Pancreas (tissue), 10 donors: Measurements from ENCODE around the gene STARD8. TPM values are rescaled to one million over a fixed set of nuclear protein-coding genes. Genes with fewer than 3 reads are reported as not detected.

Experiments
- ATAC-seq, 4 donors: fragments of 200-7000 bp; cut with Tn5 transposase; one replicate each; pipeline versions ENCODE4 v1.8.0 to v1.9.1; 2020; ENCODE audit warnings: mild to moderate bottlenecking in 4 of 4, moderate library complexity in 4 of 4
- DNase-seq, 6 donors: peaks; one replicate each; pipeline ENCODE4 v3.0.0-alpha.2; 2020
- FAIRE-seq: peaks from 2 replicates; lab custom pipeline; 2012; peaks lifted over from hg19 to GRCh38; lab: Jason Lieb, UNC
- H3K27ac ChIP-seq, 4 donors: fragments of 200-600 bp; sonication (generic); 1 replicate in 3 of 4; 2 replicates in 1 of 4; pipeline versions ENCODE4 v1.5.0 to v1.8.0; 2020
- H3K27me3 ChIP-seq, 4 donors: fragments of 200-600 bp; one replicate each; pipeline ENCODE4 v1.8.0; 2021
- H3K36me3 ChIP-seq, 3 donors: fragments of 200-600 bp; sonication (generic) in 1 of 3; one replicate each; pipeline versions ENCODE4 v1.5.0 to v1.8.0; 2020 to 2021
- H3K4me1 ChIP-seq, 3 donors: fragments of 200-600 bp; one replicate each; pipeline ENCODE4 v1.8.0; 2021
- H3K4me3 ChIP-seq, 4 donors: fragments of 200-600 bp; sonication (generic) in 2 of 4; one replicate each; pipeline versions ENCODE4 v1.5.0 to v1.8.0; 2020 to 2021
- H3K9me3 ChIP-seq, 4 donors: fragments of 200-600 bp; one replicate each; pipeline ENCODE4 v1.8.0; 2021
- CTCF ChIP-seq, 4 donors: fragments of 200-600 bp; sonication (generic) in 3 of 4; IDR thresholded peaks; one replicate each; pipeline versions ENCODE4 v1.5.0 to v1.8.0; 2021; ENCODE audit warnings: antibody characterized with exemption in 4 of 4
- WGBS, 2 donors: extraction: QIAGEN DNeasy Blood & Tissue Kit; methylation state at CpG; one replicate each; pipeline ENCODE4 v1.1.7; 2013; 5-methylcytosine and 5-hydroxymethylcytosine counted together
- intact Hi-C, 3 donors: fragments of 100-400 bp; cut with DNase I; formaldehyde crosslinking; loops; one replicate each; pipeline versions ENCODE4 v1.11.1 to v1.14.2; 2022
- polyA plus RNA-seq, 2 donors: library from polyadenylated mRNA; stranded (reverse); fragments of 200-250 nt; gene quantifications; one replicate each; pipeline ENCODE4 v1.2.3, GENCODE V29; 2013
- total RNA-seq, 6 donors: library from RNA; stranded (reverse); fragmentation: NEBNext Ultra II Directional in 4 of 6; extraction: Animal tissue kit (Norgen Biotek cat#: 25700) in 4 of 6; gene quantifications; one replicate each; pipeline versions ENCODE4 v1.2.1 to v1.2.4, GENCODE V29; 2021 to 2023
- donor health status: healthy with polysubstance abuse.
- donor health status: DM: no; HTN: no; CAD: no; lungs with moderate emphysema.
- donor health status: DM: no; HTN: no; CAD: no.
- donor health status: control.
- donor health status: control.
- donor health status: Bipolar disorder and iron deficiency.
- donor health status: DM: yes; HTN: yes; CAD: no.
- donor health status: DM: no; HTN: no; CAD: no.
- donor health status: DM: no; HTN: no; CAD: no.
- donor health status: DM: yes; HTN: yes; CAD: no.

STARD8 gene
- total and polyA plus RNA-seq, 8 donors: 2.3 to 3.7 (median 2.9) TPM

DNA sequence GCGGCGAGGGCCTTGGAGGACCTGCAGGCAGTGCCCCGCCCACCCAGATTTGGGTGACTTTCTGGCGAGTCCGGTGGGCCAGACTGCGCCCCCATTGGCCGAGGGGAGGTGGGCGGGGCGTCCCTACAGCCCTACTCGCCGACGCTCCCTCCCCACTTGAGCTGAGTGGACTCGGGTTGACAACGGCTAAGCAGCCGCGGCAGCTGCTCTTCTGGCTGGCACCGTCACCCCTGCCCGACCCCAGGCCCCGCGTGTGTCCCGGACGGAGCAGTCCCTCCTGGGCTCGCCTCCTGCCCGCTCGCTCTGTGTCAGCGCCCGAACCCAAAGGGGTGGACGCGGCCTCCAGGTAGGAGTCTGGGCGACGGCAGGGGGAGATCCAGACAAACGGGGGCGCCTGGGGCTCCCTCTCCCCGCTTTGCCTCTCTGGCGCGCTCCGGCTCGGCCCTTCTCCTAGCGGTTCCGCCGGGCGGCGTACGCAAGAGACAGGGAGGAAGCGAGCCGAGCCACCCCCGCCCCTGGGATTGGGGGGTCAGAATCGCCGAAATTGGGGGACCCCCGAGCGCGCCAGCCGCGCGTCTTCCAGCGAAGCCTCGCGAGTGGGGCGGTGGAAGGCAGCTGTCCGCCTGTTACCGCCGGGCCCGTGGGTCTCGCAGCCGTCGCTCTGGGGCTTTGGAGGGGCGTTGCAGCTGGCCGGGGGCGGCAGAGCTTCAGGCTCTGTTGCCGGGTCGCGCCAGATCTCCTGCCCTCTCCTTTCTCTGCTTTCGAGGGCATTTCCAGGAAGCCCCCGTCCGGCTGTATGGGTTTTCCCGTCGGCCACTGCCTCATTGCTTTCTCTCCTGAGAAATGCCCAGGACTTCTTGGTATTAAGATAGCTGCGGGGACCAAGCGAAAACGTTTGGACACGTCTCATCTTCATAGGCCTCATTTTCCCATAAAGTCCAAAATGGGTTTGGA, 46.3 kb downstream of the STARD8 start:
- intact Hi-C loops: no loop called here
- H3K9me3 ChIP-seq: no peaks in the 10 kb centered on the region
- peak overlapping the region; percentile 35 to 57 (median 54) for H3K4me3 ChIP-seq
- no peak for TF ChIP-seq CTCF (IDR thresholded peaks at IDR 0.05)
- FAIRE-seq (no peak), ATAC-seq (peak; percentile 74 to 88 (median 86)), DNase-seq (peak; percentile 68 to 83 (median 77))
- WGBS, 2 donors: 2 to 29% methylated on average over 77 to 81 of the region's 81 CpGs
- H3K36me3 ChIP-seq: no peaks in the 10 kb centered on the region
- H3K27me3 ChIP-seq: no peaks in the 10 kb centered on the region
- peak overlapping the region in 3 of 4 donors; percentile 39 to 73 (median 60) for H3K27ac ChIP-seq
- H3K4me1 ChIP-seq: peaks cover 0 to 1% (median 0%) of the 10 kb centered on the region in 3 donors

- Histone ChIP-seq H3K9me3 (no peaks in the 10 kb centered on the region), H3K27ac (peak overlapping the region in 3 of 4 donors; percentile 2 to 73 (median 60)), H3K36me3 (no peaks in the 10 kb centered on the region), H3K4me1 (peaks cover 0 to 5% (median 0%) of the 10 kb centered on the region in 3 donors), H3K27me3 (no peaks in the 10 kb centered on the region), H3K4me3 (peak overlapping the region; percentile 35 to 57 (median 54))
- peak; percentile 18 to 25 (median 21) for ATAC-seq
- TF ChIP-seq CTCF (IDR thresholded peaks at IDR 0.05): no peak
- 40 to 42% methylated on average over 17 of the region's 17 CpGs for WGBS, 2 donors
- intact Hi-C loops: no loop called here
- FAIRE-seq: no peak
- DNase-seq: no peak
Measured at GRCh38 chrX:68694435-68695205, 47.2 kb downstream of the STARD8 start.

- Histone ChIP-seq H3K36me3 (no peaks in the 10 kb centered on the region), H3K27me3 (no peaks in the 10 kb centered on the region), H3K4me1 (peaks cover 0 to 5% (median 0%) of the 10 kb centered on the region in 3 donors), H3K27ac (peak overlapping the region in 2 of 4 donors; percentile 2 to 73), H3K4me3 (peak overlapping the region in 2 of 4 donors; percentile 57), H3K9me3 (no peaks in the 10 kb centered on the region)
- intact Hi-C loops: no loop called here
- no peak for TF ChIP-seq CTCF (IDR thresholded peaks at IDR 0.05)
- 26 to 39% methylated on average over 5 of the region's 5 CpGs for WGBS, 2 donors
- DNase-seq (no peak), ATAC-seq (no peak), FAIRE-seq (no peak)
Measured at GRCh38 chrX:68695206-68695845, 47.9 kb downstream of the STARD8 start.

- ATAC-seq (no peak), FAIRE-seq (no peak), DNase-seq (no peak)
- no peak overlapping the region for H3K4me3 ChIP-seq
- no peak overlapping the region for H3K27ac ChIP-seq
- intact Hi-C loops: no loop called here
- H3K36me3 ChIP-seq: no peaks in the 10 kb centered on the region
- no peak for TF ChIP-seq CTCF (IDR thresholded peaks at IDR 0.05)
- H3K9me3 ChIP-seq: no peaks in the 10 kb centered on the region
- H3K27me3 ChIP-seq: no peaks in the 10 kb centered on the region
- peaks cover 0 to 5% (median 0%) of the 10 kb centered on the region in 3 donors for H3K4me1 ChIP-seq
- WGBS, 2 donors: 59 to 69% methylated on average over 6 of the region's 6 CpGs
Measured at GRCh38 chrX:68696267-68696990, 49.0 kb downstream of the STARD8 start.
